A673 (cell line): Measurements from ENCODE around the gene CAND1. TPM values are rescaled to one million over a fixed set of nuclear protein-coding genes. Genes with fewer than 3 reads are reported as not detected.

Source experiments
- BruUV-seq: library from RNA; stranded (reverse); fragments of 400-500 nt; replicated peaks from 2 replicates; lab custom pipeline; 2021; lab: Mats Ljungman, UMichigan
- CTCF ChIA-PET: fragments of 300-600 bp; sonication (Branson Sonifier 250); formaldehyde crosslinking; loops from one replicate; lab custom pipeline; 2022; ENCODE audit warnings: antibody characterized with exemption; lab: Charles Lee
- POLR2A ChIA-PET: fragments of 300-600 bp; sonication (Branson Sonifier 250); formaldehyde crosslinking; loops from one replicate; lab custom pipeline; 2022; ENCODE audit warnings: antibody characterized with exemption; ENCODE audit not compliant: low non-redundant PET; lab: Charles Lee
- DNase-seq: peaks from one replicate; pipeline ENCODE4 v3.0.0-alpha.2; 2015; ENCODE audit warnings: low spot score
- H3K27ac ChIP-seq: fragments of 200-600 bp; sonication (generic); 2 replicates; pipeline ENCODE4 v1.5.1; 2016; ENCODE audit warnings: mixed run types, low read depth, mild to moderate bottlenecking, mixed read lengths, antibody characterized with exemption, low read length; ENCODE audit not compliant: poor library complexity, severe bottlenecking
- H3K27me3 ChIP-seq: fragments of 200-600 bp; sonication (generic); replicated peaks from 2 replicates; pipeline ENCODE4 v1.6.1; 2017; ENCODE audit warnings: mixed run types, low read depth, mild to moderate bottlenecking, mixed read lengths, antibody characterized with exemption, low read length; ENCODE audit not compliant: insufficient read depth, poor library complexity
- H3K36me3 ChIP-seq: fragments of 200-600 bp; sonication (generic); 2 replicates; pipeline ENCODE4 v1.6.1; 2016; ENCODE audit warnings: mixed run types, mild to moderate bottlenecking, mixed read lengths, antibody characterized with exemption, low read length; ENCODE audit not compliant: insufficient read depth, poor library complexity, severe bottlenecking
- H3K4me1 ChIP-seq: fragments of 200-600 bp; sonication (generic); 2 replicates; pipeline ENCODE4 v1.6.1; 2017; ENCODE audit warnings: mixed run types, mild to moderate bottlenecking, mixed read lengths, antibody characterized with exemption, low read length; ENCODE audit not compliant: insufficient read depth, poor library complexity, severe bottlenecking
- H3K4me3 ChIP-seq: fragments of 200-600 bp; sonication (generic); 2 replicates; pipeline ENCODE4 v1.5.1; 2016; ENCODE audit warnings: low read depth, mixed run types, mild to moderate bottlenecking, mixed read lengths, low read length; ENCODE audit not compliant: poor library complexity, severe bottlenecking
- H3K9me3 ChIP-seq: fragments of 200-600 bp; sonication (generic); 2 replicates; pipeline ENCODE4 v1.6.1; 2016; ENCODE audit warnings: mixed run types, low read depth, mild to moderate bottlenecking, mixed read lengths, antibody characterized with exemption, low read length; ENCODE audit not compliant: poor library complexity, severe bottlenecking
- EZH2 ChIP-seq: fragments of 200-600 bp; sonication (generic); IDR thresholded peaks from 2 replicates; pipeline ENCODE4 v1.6.1; 2017; ENCODE audit warnings: borderline replicate concordance, low read depth, mild to moderate bottlenecking, mixed read lengths, antibody characterized with exemption, low read length; ENCODE audit not compliant: poor library complexity, severe bottlenecking
- intact Hi-C: fragments of 100-400 bp; cut with micrococcal nuclease; formaldehyde crosslinking; loops from one replicate; pipeline ENCODE4 v1.10.0; 2022; ENCODE audit not compliant: unreplicated experiment
- total RNA-seq: library from RNA; stranded (reverse); gene quantifications from 2 replicates; pipeline ENCODE4 v1.2.3, GENCODE V29; 2021
- TF ChIP-seq, protein P1 (sequence below): fragments of 300-800, 200-600 bp; sonication (generic); conservative IDR thresholded peaks from 2 replicates; pipeline ENCODE4 v1.5.1; 2017; ENCODE audit warnings: low read depth, mild to moderate bottlenecking, antibody characterized with exemption, low read length, moderate library complexity, mixed read lengths

CAND1 gene
- total RNA-seq, 1 experiment from 2014 or later = 195 TPM

DNA sequence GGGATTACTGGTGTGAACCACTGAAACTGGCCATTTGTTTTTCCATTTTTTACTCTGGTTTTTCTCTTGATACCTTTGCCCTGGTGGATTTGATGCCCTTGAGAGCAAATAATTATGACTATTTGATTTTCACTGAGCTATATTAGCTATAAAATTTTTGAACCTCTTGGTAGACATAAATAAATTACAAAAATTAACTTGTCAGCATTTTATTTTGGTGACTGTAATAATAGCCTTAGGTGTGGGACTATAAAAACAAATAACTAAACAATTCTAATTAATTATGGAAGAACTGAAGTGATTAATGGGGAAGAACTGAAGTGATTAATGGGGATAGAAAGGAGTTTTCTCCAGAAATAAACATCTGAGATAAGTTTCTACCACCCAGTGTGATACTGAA lies 62.7 kb downstream of the CAND1 start:
- TF ChIP-seq EZH2 = no peak
- TF ChIP-seq, protein P1, sequence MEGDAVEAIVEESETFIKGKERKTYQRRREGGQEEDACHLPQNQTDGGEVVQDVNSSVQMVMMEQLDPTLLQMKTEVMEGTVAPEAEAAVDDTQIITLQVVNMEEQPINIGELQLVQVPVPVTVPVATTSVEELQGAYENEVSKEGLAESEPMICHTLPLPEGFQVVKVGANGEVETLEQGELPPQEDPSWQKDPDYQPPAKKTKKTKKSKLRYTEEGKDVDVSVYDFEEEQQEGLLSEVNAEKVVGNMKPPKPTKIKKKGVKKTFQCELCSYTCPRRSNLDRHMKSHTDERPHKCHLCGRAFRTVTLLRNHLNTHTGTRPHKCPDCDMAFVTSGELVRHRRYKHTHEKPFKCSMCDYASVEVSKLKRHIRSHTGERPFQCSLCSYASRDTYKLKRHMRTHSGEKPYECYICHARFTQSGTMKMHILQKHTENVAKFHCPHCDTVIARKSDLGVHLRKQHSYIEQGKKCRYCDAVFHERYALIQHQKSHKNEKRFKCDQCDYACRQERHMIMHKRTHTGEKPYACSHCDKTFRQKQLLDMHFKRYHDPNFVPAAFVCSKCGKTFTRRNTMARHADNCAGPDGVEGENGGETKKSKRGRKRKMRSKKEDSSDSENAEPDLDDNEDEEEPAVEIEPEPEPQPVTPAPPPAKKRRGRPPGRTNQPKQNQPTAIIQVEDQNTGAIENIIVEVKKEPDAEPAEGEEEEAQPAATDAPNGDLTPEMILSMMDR = no peak
- H3K4me3 ChIP-seq = no peak overlapping the region
- no peaks in the 10 kb centered on the region for H3K27me3 ChIP-seq
- DNase-seq = no peak
- H3K36me3 ChIP-seq = no peaks in the 10 kb centered on the region
- ChIA-PET CTCF (no interaction called here), POLR2A (no interaction called here)
- H3K4me1 ChIP-seq = no peaks in the 10 kb centered on the region
- intact Hi-C loops = no loop called here
- no TSS peak for BruUV-seq
- no peak overlapping the region for H3K27ac ChIP-seq
- H3K9me3 ChIP-seq = no peaks in the 10 kb centered on the region

DNA sequence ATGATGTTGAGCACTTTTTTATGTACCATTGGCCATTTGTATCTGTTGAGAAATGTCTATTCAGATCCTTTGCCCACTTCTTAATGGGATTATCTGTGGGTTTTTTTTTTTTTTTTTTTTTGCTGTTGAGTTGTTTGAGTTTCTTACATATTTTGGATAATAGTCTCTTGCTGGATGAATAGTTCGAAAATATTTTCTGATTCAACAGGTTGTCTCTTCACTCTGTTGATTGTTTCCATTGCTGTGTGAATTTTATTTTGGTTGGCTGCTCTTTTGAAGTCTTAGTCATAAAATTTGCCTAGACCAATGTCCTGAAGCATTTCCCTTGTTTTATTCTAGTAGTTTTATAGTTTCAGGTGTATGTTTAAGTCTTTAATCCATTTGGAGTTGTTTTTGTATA lies 64.5 kb downstream of the CAND1 start:
- H3K4me3 ChIP-seq = no peak overlapping the region
- intact Hi-C loops = no loop called here
- no TSS peak for BruUV-seq
- no peak for DNase-seq
- no peaks in the 10 kb centered on the region for H3K4me1 ChIP-seq
- H3K27ac ChIP-seq = no peak overlapping the region
- H3K9me3 ChIP-seq = peaks cover 7% of the 10 kb centered on the region
- ChIA-PET POLR2A (no interaction called here), CTCF (no interaction called here)
- no peaks in the 10 kb centered on the region for H3K27me3 ChIP-seq
- no peaks in the 10 kb centered on the region for H3K36me3 ChIP-seq
- TF ChIP-seq EZH2 = no peak
- TF ChIP-seq, protein P1 = no peak

DNA sequence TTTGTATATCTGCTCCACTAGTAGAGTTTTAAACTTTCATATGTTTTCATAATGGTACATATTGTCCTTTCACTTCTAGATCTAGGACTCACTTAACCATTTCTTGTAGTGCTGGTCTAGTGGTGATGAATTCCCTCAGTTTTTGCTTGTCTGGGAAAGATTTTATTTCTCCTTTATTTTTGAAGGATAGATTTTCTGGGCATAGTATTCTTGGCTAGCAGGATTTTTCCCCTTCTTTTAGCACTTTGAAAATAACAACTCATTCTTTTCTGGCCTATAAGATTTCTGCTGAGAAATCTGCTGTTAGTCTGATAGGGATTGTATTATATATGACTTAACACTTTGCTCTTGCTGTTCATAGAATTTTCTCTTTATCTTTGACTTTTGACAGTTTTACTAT lies 69.3 kb downstream of the CAND1 start:
- H3K9me3 ChIP-seq = peaks cover 10% of the 10 kb centered on the region
- H3K4me1 ChIP-seq = no peaks in the 10 kb centered on the region
- H3K36me3 ChIP-seq = no peaks in the 10 kb centered on the region
- no peaks in the 10 kb centered on the region for H3K27me3 ChIP-seq
- no peak for TF ChIP-seq EZH2
- TF ChIP-seq, protein P1 = no peak
- no peak overlapping the region for H3K4me3 ChIP-seq
- no peak overlapping the region for H3K27ac ChIP-seq
- no TSS peak for BruUV-seq
- ChIA-PET CTCF (no interaction called here), POLR2A (no interaction called here)
- no peak for DNase-seq
- intact Hi-C loops = no loop called here
